Mesendoderm (in vitro differentiated cells): ENCODE measurements around the gene CAB39L.

Experiments used
- DNase-seq: peaks from one replicate; pipeline ENCODE4 v3.0.0; 2013
- H2AK5ac ChIP-seq: 2 replicates; pipeline ENCODE4 v1.6.1; 2013; ENCODE audit warnings: low read length, inconsistent platforms
- H2BK120ac ChIP-seq: 2 replicates; pipeline ENCODE4 v1.6.1; 2013; ENCODE audit warnings: low read depth, mild to moderate bottlenecking, low read length, moderate library complexity, mixed read lengths
- H2BK15ac ChIP-seq: replicated peaks from 2 replicates; pipeline ENCODE4 v1.6.1; 2013; ENCODE audit warnings: low read depth, mild to moderate bottlenecking, moderate library complexity
- H2BK5ac ChIP-seq: 2 replicates; pipeline ENCODE4 v1.6.1; 2013; ENCODE audit warnings: low read length, inconsistent platforms
- H3K18ac ChIP-seq: 2 replicates; pipeline ENCODE4 v1.6.1; 2013; ENCODE audit warnings: mild to moderate bottlenecking, low read length, mixed read lengths
- H3K23ac ChIP-seq: one replicate; pipeline ENCODE4 v1.6.1; 2013; ENCODE audit warnings: low read length
- H3K27ac ChIP-seq: 2 replicates; pipeline ENCODE4 v1.5.1; 2013; ENCODE audit warnings: low read depth, mild to moderate bottlenecking, inconsistent platforms, low read length, moderate library complexity
- H3K27me3 ChIP-seq: 2 replicates; pipeline ENCODE4 v1.6.1; 2013; ENCODE audit warnings: low read length, control low read depth, mild to moderate bottlenecking, inconsistent platforms; ENCODE audit not compliant: insufficient read depth, poor library complexity
- H3K36me3 ChIP-seq: 2 replicates; pipeline ENCODE4 v1.6.1; 2013; ENCODE audit warnings: low read length, inconsistent platforms; ENCODE audit not compliant: control insufficient read depth, insufficient read depth
- H3K4ac ChIP-seq: one replicate; pipeline ENCODE4 v1.6.1; 2013; ENCODE audit warnings: low read depth, mild to moderate bottlenecking, low read length, moderate library complexity
- H3K4me1 ChIP-seq: 2 replicates; pipeline ENCODE4 v1.6.1; 2013; ENCODE audit warnings: low read depth, low read length, inconsistent platforms; ENCODE audit not compliant: control insufficient read depth
- H3K4me2 ChIP-seq: 2 replicates; pipeline ENCODE4 v1.6.1; 2013; ENCODE audit warnings: low read length
- H3K4me3 ChIP-seq: 2 replicates; pipeline ENCODE4 v1.5.1; 2013; ENCODE audit warnings: mild to moderate bottlenecking, low read length
- H3K56ac ChIP-seq: one replicate; pipeline ENCODE4 v1.6.1; 2013; ENCODE audit warnings: low read length
- H3K79me1 ChIP-seq: 2 replicates; pipeline ENCODE4 v1.6.1; 2013; ENCODE audit warnings: low read length, inconsistent platforms
- H3K79me2 ChIP-seq: 2 replicates; pipeline ENCODE4 v1.6.1; 2013; ENCODE audit warnings: mild to moderate bottlenecking, low read length; ENCODE audit not compliant: control insufficient read depth, insufficient read depth
- H3K9ac ChIP-seq: 2 replicates; pipeline ENCODE4 v1.6.1; 2013; ENCODE audit warnings: low read length, inconsistent platforms
- H4K5ac ChIP-seq: one replicate; pipeline ENCODE4 v1.6.1; 2013; ENCODE audit warnings: low read length
- H4K8ac ChIP-seq: one replicate; pipeline ENCODE4 v1.6.1; 2013; ENCODE audit warnings: low read depth, mild to moderate bottlenecking, control low read depth, low read length, moderate library complexity
- WGBS: extraction: QIAGEN DNeasy Blood & Tissue Kit; methylation state at CpG from one replicate; pipeline ENCODE4 v1.1.7; 2013; ENCODE audit warnings: low lambda C conversion rate, missing lambda C conversion rate; ENCODE audit not compliant: insufficient coverage; ENCODE audit errors: extremely low coverage; 5-methylcytosine and 5-hydroxymethylcytosine counted together

Gene CAB39L

GRCh38 chr13:49371943-49372613, 71.8 kb downstream of the CAB39L start:
- H3K4me3 ChIP-seq, result no peak overlapping the region
- no peak overlapping the region for H3K18ac ChIP-seq
- WGBS, result no CpG with 5 or more reads among the region's 4 CpGs
- DNase-seq, result no peak
- H3K27ac ChIP-seq, result no peak overlapping the region
- H3K36me3 ChIP-seq, result no peaks in the 10 kb centered on the region
- H2BK15ac ChIP-seq, result no peak overlapping the region
- no peak overlapping the region for H2BK5ac ChIP-seq
- H3K4me2 ChIP-seq, result no peak overlapping the region
- no peak overlapping the region for H3K23ac ChIP-seq
- H3K79me1 ChIP-seq, result no peaks in the 10 kb centered on the region
- no peaks in the 10 kb centered on the region for H3K4me1 ChIP-seq
- no peak overlapping the region for H2BK120ac ChIP-seq
- no peak overlapping the region for H4K5ac ChIP-seq
- no peak overlapping the region for H2AK5ac ChIP-seq
- no peak overlapping the region for H4K8ac ChIP-seq
- H3K9ac ChIP-seq, result no peak overlapping the region
- no peaks in the 10 kb centered on the region for H3K27me3 ChIP-seq
- no peak overlapping the region for H3K56ac ChIP-seq
- H3K79me2 ChIP-seq, result no peaks in the 10 kb centered on the region
- no peak overlapping the region for H3K4ac ChIP-seq

- DNase-seq, result peak; percentile 25
- H3K36me3 ChIP-seq, result no peaks in the 10 kb centered on the region
- no peak overlapping the region for H4K5ac ChIP-seq
Observed at GRCh38 chr13:49370371-49370770, 73.5 kb downstream of the CAB39L start.

GRCh38 chr13:49369866-49370265, 74.0 kb downstream of the CAB39L start:
- H3K23ac ChIP-seq, result no peak overlapping the region
- H3K27ac ChIP-seq, result no peak overlapping the region
- H3K79me1 ChIP-seq, result no peaks in the 10 kb centered on the region
- no peak overlapping the region for H2AK5ac ChIP-seq
- H2BK15ac ChIP-seq, result no peak overlapping the region
- H2BK5ac ChIP-seq, result no peak overlapping the region
- no peak overlapping the region for H3K9ac ChIP-seq
- H3K36me3 ChIP-seq, result no peaks in the 10 kb centered on the region
- H3K18ac ChIP-seq, result no peak overlapping the region
- H3K4me3 ChIP-seq, result no peak overlapping the region
- no peak overlapping the region for H3K56ac ChIP-seq
- H3K4me1 ChIP-seq, result no peaks in the 10 kb centered on the region
- no peak overlapping the region for H2BK120ac ChIP-seq
- no peaks in the 10 kb centered on the region for H3K79me2 ChIP-seq
- no peak for DNase-seq
- no peak overlapping the region for H3K4ac ChIP-seq
- WGBS, result no CpG with 5 or more reads among the region's 4 CpGs
- no peak overlapping the region for H3K4me2 ChIP-seq
- no peaks in the 10 kb centered on the region for H3K27me3 ChIP-seq
- H4K5ac ChIP-seq, result no peak overlapping the region
- H4K8ac ChIP-seq, result no peak overlapping the region

More at GRCh38 chr13:49370371-49370770, 73.5 kb downstream of the CAB39L start:
- no peak overlapping the region for H3K23ac ChIP-seq
- no CpG with 5 or more reads among the region's 2 CpGs for WGBS
- no peak overlapping the region for H3K4me3 ChIP-seq
- no peaks in the 10 kb centered on the region for H3K27me3 ChIP-seq
- H3K4me1 ChIP-seq, result no peaks in the 10 kb centered on the region
- H3K4ac ChIP-seq, result no peak overlapping the region
- H3K4me2 ChIP-seq, result no peak overlapping the region
- H3K18ac ChIP-seq, result no peak overlapping the region
- no peak overlapping the region for H4K8ac ChIP-seq
- H2BK15ac ChIP-seq, result no peak overlapping the region
- no peak overlapping the region for H2AK5ac ChIP-seq
- H3K79me1 ChIP-seq, result no peaks in the 10 kb centered on the region
- no peaks in the 10 kb centered on the region for H3K79me2 ChIP-seq
- no peak overlapping the region for H2BK5ac ChIP-seq
- no peak overlapping the region for H3K27ac ChIP-seq
- no peak overlapping the region for H3K9ac ChIP-seq
- no peak overlapping the region for H2BK120ac ChIP-seq
- H3K56ac ChIP-seq, result no peak overlapping the region

- H2AK5ac ChIP-seq, result no peak overlapping the region
- H3K27me3 ChIP-seq, result no peaks in the 10 kb centered on the region
- no peak overlapping the region for H3K27ac ChIP-seq
- H3K36me3 ChIP-seq, result no peaks in the 10 kb centered on the region
- no peak for DNase-seq
- H3K56ac ChIP-seq, result no peak overlapping the region
- H3K23ac ChIP-seq, result no peak overlapping the region
- no peak overlapping the region for H4K5ac ChIP-seq
- H4K8ac ChIP-seq, result no peak overlapping the region
- no CpG with 5 or more reads among the region's 2 CpGs for WGBS
- H3K4me3 ChIP-seq, result no peak overlapping the region
- no peak overlapping the region for H2BK120ac ChIP-seq
- H3K9ac ChIP-seq, result no peak overlapping the region
- H3K79me2 ChIP-seq, result no peaks in the 10 kb centered on the region
- no peak overlapping the region for H3K18ac ChIP-seq
- no peaks in the 10 kb centered on the region for H3K4me1 ChIP-seq
- H2BK5ac ChIP-seq, result no peak overlapping the region
- no peak overlapping the region for H3K4me2 ChIP-seq
- no peak overlapping the region for H2BK15ac ChIP-seq
- no peak overlapping the region for H3K4ac ChIP-seq
- no peaks in the 10 kb centered on the region for H3K79me1 ChIP-seq
Observed at GRCh38 chr13:49368688-49369087, 75.2 kb downstream of the CAB39L start.

- Histone ChIP-seq H3K27me3 (no peaks in the 10 kb centered on the region), H4K8ac (no peak overlapping the region), H3K27ac (no peak overlapping the region), H2BK15ac (no peak overlapping the region), H3K56ac (no peak overlapping the region), H3K4ac (no peak overlapping the region), H3K79me1 (no peaks in the 10 kb centered on the region), H2AK5ac (no peak overlapping the region), H3K4me1 (no peaks in the 10 kb centered on the region), H3K4me2 (no peak overlapping the region), H3K79me2 (no peaks in the 10 kb centered on the region), H3K9ac (no peak overlapping the region), H3K18ac (no peak overlapping the region), H4K5ac (no peak overlapping the region), H3K36me3 (no peaks in the 10 kb centered on the region), H2BK120ac (no peak overlapping the region), H2BK5ac (no peak overlapping the region), H3K4me3 (no peak overlapping the region), H3K23ac (no peak overlapping the region)
- WGBS, result no CpG with 5 or more reads among the region's 5 CpGs
- DNase-seq, result peak; percentile 48
Observed at GRCh38 chr13:49367640-49368422, 76.0 kb downstream of the CAB39L start.
